ENCODE measurements around the gene KLHL22. TPM values are rescaled to one million over a fixed set of nuclear protein-coding genes. Genes with fewer than 3 reads are reported as not detected.
"Not testable (repeated sequence)": the region's sequence is repeated elsewhere in the genome, so short reads cannot be mapped to it uniquely, and the experiment has no call there.

KLHL22 gene
- 10 to 100 TPM; 20.8 to 28.3 TPM for total RNA-seq
- 10 to 100 TPM; 12.1 to 16.9 TPM for polyA plus RNA-seq
- long read RNA-seq, donor 1, transcript KLHL22-201 (7 exons, 2,616 nt) = major isoform, 8 of 10 reads
- long read RNA-seq, donor 1, partial matches to known transcripts = 0 of 10 reads
- long read RNA-seq, donor 1, other reads (novel, unspliced or antisense) = 0 of 10 reads
- long read RNA-seq, donor 2 = 0 reads
- long read RNA-seq, donor 3, partial matches to known transcripts = 0 of 3 reads
- long read RNA-seq, donor 3, other reads (novel, unspliced or antisense) = 0 of 3 reads
- long read RNA-seq, donor 4 = 0 reads
- long read RNA-seq, donor 5, transcript KLHL22-201 (7 exons, 2,616 nt) = major isoform, 6 of 7 reads
- long read RNA-seq, donor 5, partial matches to known transcripts = 0 of 7 reads
- long read RNA-seq, donor 5, other reads (novel, unspliced or antisense) = 0 of 7 reads

GRCh38 chr22:20494978-20495860 lies at the start of gene KLHL22:
Gene KLHL22 (minus strand): TSS chr22:20495795. CDS start chr22:20489211, 6,584 bp downstream.
- Histone ChIP-seq H3K9me3 (ENCODE audit: control insufficient read depth in 4 of 4, insufficient read depth in 3 of 4, low read length in 3 of 4) (no peaks in the 10 kb centered on the region), H3K4me3 (peak within 1 kb of the TSS; percentile 67), H3K9ac (ENCODE audit: insufficient read depth in 1 of 2, low read length in 2 of 2) (peak within 1 kb of the TSS; percentile 56 to 77), H3K27ac (ENCODE audit: low read depth in 1 of 2, low read length in 1 of 2) (peak within 1 kb of the TSS; percentile 90 to 93), H3K27me3 (ENCODE audit: control insufficient read depth in 3 of 3, insufficient read depth in 3 of 3, low read length in 2 of 3) (no peaks in the 10 kb centered on the region), H3K36me3 (ENCODE audit: control insufficient read depth in 4 of 4, insufficient read depth in 4 of 4, low read length in 4 of 4) (peaks cover 0 to 3% (median 0%) of the 10 kb centered on the region in 4 donors), H3K4me1 (ENCODE audit: control insufficient read depth in 5 of 5, insufficient read depth in 5 of 5, low read length in 5 of 5) (peaks cover 0 to 21% (median 3%) of the 10 kb centered on the region in 5 donors)
- DNase-seq (peak; percentile 40 to 46 (median 40)), ATAC-seq (ENCODE audit: insufficient read depth, low FRiP score) (peak; percentile 10)
- WGBS, 2 donors = 0 to 1% methylated on average over 57 to 108 of the region's 108 CpGs
- TF ChIP-seq CTCF (IDR thresholded peaks at IDR 0.05; ENCODE audit: control extremely low read depth, extremely low read depth) = no peak

GRCh38 chr22:20545318-20545634 lies 49.7 kb upstream of the KLHL22 start:
- not testable (repeated sequence) for H3K27ac ChIP-seq (ENCODE audit: low read depth in 1 of 2, low read length in 1 of 2); H3K27me3 ChIP-seq (ENCODE audit: control insufficient read depth in 3 of 3, insufficient read depth in 3 of 3, low read length in 2 of 3); DNase-seq; H3K4me3 ChIP-seq; ATAC-seq (ENCODE audit: insufficient read depth, low FRiP score); H3K9ac ChIP-seq (ENCODE audit: insufficient read depth in 1 of 2, low read length in 2 of 2); H3K9me3 ChIP-seq (ENCODE audit: control insufficient read depth in 4 of 4, insufficient read depth in 3 of 4, low read length in 3 of 4)
- Histone ChIP-seq H3K4me1 (ENCODE audit: control insufficient read depth in 5 of 5, insufficient read depth in 5 of 5, low read length in 5 of 5) (peaks cover 0 to 19% (median 8%) of the 10 kb centered on the region in 5 donors), H3K36me3 (ENCODE audit: control insufficient read depth in 4 of 4, insufficient read depth in 4 of 4, low read length in 4 of 4) (peaks cover 0 to 12% (median 2%) of the 10 kb centered on the region in 4 donors)
- 96 to 100% methylated on average over 3 of the region's 3 CpGs for WGBS, 2 donors

- Histone ChIP-seq H3K36me3 (ENCODE audit: control insufficient read depth in 4 of 4, insufficient read depth in 4 of 4, low read length in 4 of 4) (peaks cover 0 to 21% (median 7%) of the 10 kb centered on the region in 4 donors), H3K9ac (ENCODE audit: insufficient read depth in 1 of 2, low read length in 2 of 2) (no peak overlapping the region), H3K27me3 (ENCODE audit: control insufficient read depth in 3 of 3, insufficient read depth in 3 of 3, low read length in 2 of 3) (no peaks in the 10 kb centered on the region), H3K4me1 (ENCODE audit: control insufficient read depth in 5 of 5, insufficient read depth in 5 of 5, low read length in 5 of 5) (peaks cover 0 to 8% (median 3%) of the 10 kb centered on the region in 5 donors), H3K27ac (ENCODE audit: low read depth in 1 of 2, low read length in 1 of 2) (no peak overlapping the region), H3K4me3 (no peak overlapping the region), H3K9me3 (ENCODE audit: control insufficient read depth in 4 of 4, insufficient read depth in 3 of 4, low read length in 3 of 4) (no peaks in the 10 kb centered on the region)
- DNase-seq = no peak
- no peak for TF ChIP-seq CTCF (IDR thresholded peaks at IDR 0.05; ENCODE audit: control extremely low read depth, extremely low read depth)
- no peak for ATAC-seq (ENCODE audit: insufficient read depth, low FRiP score)
These were observed 47.1 kb upstream of the KLHL22 start for GRCh38 chr22:20542736-20543135.

- no peak overlapping the region for H3K4me3 ChIP-seq
- H3K9me3 ChIP-seq (ENCODE audit: control insufficient read depth in 4 of 4, insufficient read depth in 3 of 4, low read length in 3 of 4) = no peaks in the 10 kb centered on the region
- TF ChIP-seq CTCF (IDR thresholded peaks at IDR 0.05; ENCODE audit: control extremely low read depth, extremely low read depth) = no peak
- no peak overlapping the region for H3K9ac ChIP-seq (ENCODE audit: insufficient read depth in 1 of 2, low read length in 2 of 2)
- no peaks in the 10 kb centered on the region for H3K27me3 ChIP-seq (ENCODE audit: control insufficient read depth in 3 of 3, insufficient read depth in 3 of 3, low read length in 2 of 3)
- H3K36me3 ChIP-seq (ENCODE audit: control insufficient read depth in 4 of 4, insufficient read depth in 4 of 4, low read length in 4 of 4) = peaks cover 5 to 28% (median 7%) of the 10 kb centered on the region in 4 donors
- ATAC-seq (ENCODE audit: insufficient read depth, low FRiP score) (no peak), DNase-seq (no peak)
- peaks cover 0 to 8% (median 3%) of the 10 kb centered on the region in 5 donors for H3K4me1 ChIP-seq (ENCODE audit: control insufficient read depth in 5 of 5, insufficient read depth in 5 of 5, low read length in 5 of 5)
- H3K27ac ChIP-seq (ENCODE audit: low read depth in 1 of 2, low read length in 1 of 2) = no peak overlapping the region
- WGBS, 2 donors = 94 to 97% methylated on average over 3 of the region's 3 CpGs
These were observed 46.5 kb upstream of the KLHL22 start for GRCh38 chr22:20542055-20542454.

- H3K27me3 ChIP-seq (ENCODE audit: control insufficient read depth in 3 of 3, insufficient read depth in 3 of 3, low read length in 2 of 3); H3K4me1 ChIP-seq (ENCODE audit: control insufficient read depth in 5 of 5, insufficient read depth in 5 of 5, low read length in 5 of 5); H3K9me3 ChIP-seq (ENCODE audit: control insufficient read depth in 4 of 4, insufficient read depth in 3 of 4, low read length in 3 of 4); DNase-seq; H3K27ac ChIP-seq (ENCODE audit: low read depth in 1 of 2, low read length in 1 of 2); H3K9ac ChIP-seq (ENCODE audit: insufficient read depth in 1 of 2, low read length in 2 of 2); ATAC-seq (ENCODE audit: insufficient read depth, low FRiP score); H3K4me3 ChIP-seq: not testable (repeated sequence)
- 98 to 99% methylated on average over 8 of the region's 8 CpGs for WGBS, 2 donors
- peaks cover 5 to 25% (median 8%) of the 10 kb centered on the region in 4 donors for H3K36me3 ChIP-seq (ENCODE audit: control insufficient read depth in 4 of 4, insufficient read depth in 4 of 4, low read length in 4 of 4)
These were observed 43.3 kb upstream of the KLHL22 start for GRCh38 chr22:20538875-20539274.

Measured in lung (tissue), 16 donors.